Epidermal melanocyte (primary cell): Measurements from ENCODE around the gene CDK4.

ENCODE experiments used
- DNase-seq: peaks from one replicate; pipeline ENCODE4 v3.0.0; 2011; ENCODE audit warnings: low spot score; ENCODE audit not compliant: insufficient read length

The CDK4 gene

GRCh38 chr12:57739914-57740538 lies 12.1 kb downstream of the CDK4 start:
- no peak for DNase-seq

GRCh38 chr12:57739387-57739786 lies 12.7 kb downstream of the CDK4 start:
- no peak for DNase-seq

DNA sequence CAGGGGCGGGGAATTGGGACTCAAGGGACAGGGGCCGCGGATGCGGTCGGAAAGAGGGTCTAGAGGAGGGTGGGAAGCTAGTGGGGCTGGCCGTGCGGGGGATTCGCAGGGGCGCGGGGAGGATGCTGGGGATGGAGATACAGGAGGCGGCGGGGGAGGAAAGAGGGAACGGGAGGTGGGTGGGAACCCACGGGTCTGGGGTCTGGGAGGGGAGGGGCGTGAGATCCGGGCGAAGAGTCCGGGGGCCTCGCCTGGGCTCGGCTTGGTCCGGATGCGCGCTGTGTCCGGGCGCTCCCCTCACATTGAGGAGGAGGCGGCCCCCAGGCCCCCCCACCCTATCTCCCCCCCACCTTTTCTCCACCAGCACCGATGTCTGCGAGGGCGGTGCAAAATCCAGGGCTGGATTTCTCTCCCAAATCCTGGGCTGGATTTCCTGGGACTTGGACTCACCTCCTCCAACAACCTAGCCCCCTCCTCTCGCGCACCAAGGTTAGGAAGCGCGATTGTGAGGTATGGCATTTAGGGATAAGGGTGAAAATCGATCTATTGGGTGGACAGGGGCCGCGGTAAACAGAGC lies 13.4 kb downstream of the CDK4 start, which contains the start of gene AGAP2:
Gene AGAP2, minus strand, starts transcription at position 82 of the 577 bp plus-strand sequence. CDS start 496 bp downstream, outside the sequence.
- no peak for DNase-seq

DNA sequence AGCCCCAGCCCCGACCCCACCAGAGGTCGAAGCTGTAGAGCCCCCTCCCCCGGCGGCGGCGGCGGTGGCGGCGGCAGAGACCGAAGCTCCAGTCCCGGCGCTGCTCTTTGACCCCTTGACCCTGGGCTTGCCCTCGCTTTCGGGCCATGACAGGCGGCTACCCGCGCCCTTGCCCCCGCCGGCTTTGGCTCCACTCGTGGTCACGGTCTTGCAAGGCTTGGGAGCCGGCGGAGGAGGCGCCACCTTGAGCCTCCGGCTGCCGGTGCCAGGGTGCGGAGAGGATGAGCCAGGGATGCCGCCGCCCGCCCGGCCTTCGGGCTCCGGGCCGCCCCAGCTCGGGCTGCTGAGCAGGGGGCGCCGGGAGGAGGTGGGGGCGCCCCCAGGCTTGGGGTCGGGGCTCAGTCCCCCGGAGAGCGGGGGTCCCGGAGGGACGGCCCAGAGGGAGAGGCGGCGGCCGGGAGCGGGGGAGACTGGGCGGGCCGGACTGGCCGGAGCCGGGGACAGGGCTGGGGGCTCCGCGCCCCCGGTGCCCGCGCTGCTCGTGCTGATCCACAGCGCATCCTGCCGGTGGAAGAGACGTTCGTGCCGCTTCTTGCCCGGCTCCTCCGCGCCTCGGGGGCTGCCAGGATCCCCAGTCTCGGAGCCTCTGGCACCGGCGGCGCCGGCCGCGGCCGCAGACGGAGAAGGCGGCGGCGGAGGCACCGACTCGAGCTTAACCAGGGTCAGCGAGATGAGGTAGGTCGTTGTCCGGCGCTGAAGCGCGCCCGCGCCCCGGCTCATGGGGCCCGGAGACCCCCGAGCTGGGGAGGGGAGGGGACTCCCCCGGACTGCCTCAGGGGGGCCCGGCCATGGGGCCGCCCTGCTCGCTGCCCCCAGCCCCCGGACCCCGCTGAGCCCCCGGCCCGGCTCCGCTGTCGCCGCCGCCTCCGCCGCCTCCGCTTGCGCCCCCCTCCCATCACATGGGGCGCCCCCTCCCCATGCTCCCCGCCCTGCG lies 14.3 kb downstream of the CDK4 start:
- DNase-seq, result no peak

GRCh38 chr12:57736741-57737466 lies 15.2 kb downstream of the CDK4 start:
- DNase-seq, result no peak

DNA sequence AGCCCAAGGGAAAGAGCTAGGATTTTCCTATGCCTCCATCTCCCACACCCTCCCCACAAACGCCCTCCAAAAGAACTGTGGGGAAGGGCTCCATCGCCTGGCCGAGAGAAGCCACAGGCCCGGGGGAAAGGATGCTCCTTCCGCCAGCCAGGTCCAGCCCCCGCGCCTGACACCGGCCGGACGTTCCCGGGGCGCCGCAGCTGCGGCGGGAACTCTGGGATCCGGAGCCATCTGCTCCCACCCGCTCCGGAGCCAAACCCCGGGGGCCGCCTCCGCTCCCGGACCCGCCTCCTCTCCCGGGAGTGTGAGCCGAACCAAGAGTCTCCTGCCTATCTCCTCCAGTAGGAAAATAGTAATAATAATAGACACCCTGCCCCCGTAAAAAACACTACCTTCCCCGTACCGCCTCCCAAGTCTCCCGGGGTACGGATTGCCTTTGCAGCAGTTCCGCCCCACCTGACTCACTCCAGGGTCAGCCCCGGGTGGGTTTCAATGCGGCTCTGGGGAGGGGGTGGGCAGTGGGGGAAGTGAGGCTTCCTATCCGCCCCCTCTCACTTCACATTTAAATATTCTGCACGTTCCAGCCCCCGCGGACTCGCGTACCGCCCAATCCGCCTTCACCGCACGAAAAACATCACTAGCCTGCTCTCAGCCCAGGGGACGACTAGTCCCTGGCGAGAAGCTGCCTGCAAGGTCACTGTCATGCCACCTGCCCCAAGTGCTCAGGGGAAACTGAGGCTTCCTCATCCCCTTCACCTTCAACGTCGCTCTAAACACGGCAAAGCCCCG lies 16.0 kb downstream of the CDK4 start:
- DNase-seq, result no peak

GRCh38 chr12:57735198-57735855 lies 16.8 kb downstream of the CDK4 start:
- DNase-seq, result no peak

GRCh38 chr12:57734591-57734990 lies 17.5 kb downstream of the CDK4 start:
- DNase-seq, result no peak

DNA sequence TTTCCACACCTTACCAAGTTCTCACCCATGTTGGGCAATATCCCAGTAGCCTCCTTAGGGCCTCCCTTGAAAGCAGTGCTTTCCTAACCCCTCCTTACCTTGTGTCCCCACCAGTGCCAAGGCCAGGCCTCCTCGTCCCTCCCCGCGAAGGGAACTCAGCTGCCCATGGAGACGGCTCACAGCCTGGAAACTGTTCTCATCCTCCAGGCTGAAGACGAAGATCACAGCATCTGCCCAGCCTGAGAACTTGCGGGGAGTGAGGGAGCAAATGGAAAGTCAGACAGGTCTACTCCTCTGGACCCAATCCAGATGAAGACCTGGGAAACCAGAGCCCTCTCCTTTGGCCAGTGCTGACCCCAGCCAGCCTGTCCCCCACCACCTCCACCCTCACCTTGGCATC lies 18.2 kb downstream of the CDK4 start:
- no peak for DNase-seq

- DNase-seq, result no peak
These were observed 19.1 kb downstream of the CDK4 start for GRCh38 chr12:57732726-57733593.

GRCh38 chr12:57732270-57732669 lies 19.8 kb downstream of the CDK4 start:
- no peak for DNase-seq

DNA sequence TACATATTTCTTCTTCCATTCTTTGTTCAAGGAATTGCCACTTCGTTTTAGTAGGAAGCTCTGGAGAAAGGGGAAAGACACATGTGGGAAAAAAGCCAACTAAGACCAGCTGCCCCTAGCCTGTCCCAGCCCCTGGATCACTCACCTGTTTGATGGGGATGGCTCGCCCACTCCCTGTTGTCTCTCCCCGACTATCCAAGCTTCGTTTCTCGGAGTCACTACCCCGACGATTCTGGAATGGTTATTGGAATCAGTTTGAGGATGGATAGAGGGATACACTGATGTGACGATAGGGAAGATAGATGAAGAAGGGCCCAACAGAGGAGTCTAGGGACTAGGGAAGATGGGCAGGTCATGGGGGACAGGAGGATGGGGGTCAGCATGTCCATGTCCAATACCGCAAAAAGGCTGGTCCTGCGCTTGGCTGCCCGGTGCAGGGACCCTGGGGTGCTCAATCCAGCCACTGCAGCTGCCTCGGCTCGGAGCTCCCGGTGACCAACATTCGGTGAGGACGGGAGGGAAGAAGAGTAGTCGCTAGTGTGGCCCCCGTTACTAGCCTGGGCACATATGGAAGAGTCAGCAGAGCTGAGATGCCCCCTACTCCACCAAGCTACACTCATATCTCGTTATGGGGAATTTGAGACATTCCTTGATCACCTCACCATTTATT lies 20.6 kb downstream of the CDK4 start:
- no peak for DNase-seq

GRCh38 chr12:57730336-57731067 lies 21.6 kb downstream of the CDK4 start:
- no peak for DNase-seq

DNA sequence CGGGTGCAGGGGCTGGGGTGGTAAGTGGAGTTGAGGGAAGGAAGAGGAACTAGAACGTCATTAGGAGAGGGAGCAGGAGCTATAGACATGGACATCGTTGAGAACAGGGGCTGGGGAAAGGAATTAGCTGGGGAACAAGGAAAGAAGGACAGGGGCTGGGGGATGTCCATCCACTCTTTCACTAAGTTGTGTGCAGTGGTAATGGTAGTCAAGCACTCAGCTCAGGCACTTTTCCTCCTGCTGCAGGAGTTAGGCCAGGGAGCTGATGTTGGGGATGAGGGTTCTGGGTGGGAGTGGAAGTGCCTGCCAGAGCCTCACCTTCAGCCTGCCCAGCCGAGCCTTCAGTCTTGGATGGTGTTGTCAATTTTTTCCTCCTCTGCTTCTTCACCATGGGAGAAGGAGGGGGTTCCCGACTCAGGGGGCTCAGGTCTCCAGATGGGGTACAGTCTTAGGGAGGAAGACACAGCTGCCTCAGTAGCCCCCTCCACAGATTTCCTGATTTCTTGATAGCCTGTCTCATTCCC lies 22.7 kb downstream of the CDK4 start:
- no peak for DNase-seq

DNA sequence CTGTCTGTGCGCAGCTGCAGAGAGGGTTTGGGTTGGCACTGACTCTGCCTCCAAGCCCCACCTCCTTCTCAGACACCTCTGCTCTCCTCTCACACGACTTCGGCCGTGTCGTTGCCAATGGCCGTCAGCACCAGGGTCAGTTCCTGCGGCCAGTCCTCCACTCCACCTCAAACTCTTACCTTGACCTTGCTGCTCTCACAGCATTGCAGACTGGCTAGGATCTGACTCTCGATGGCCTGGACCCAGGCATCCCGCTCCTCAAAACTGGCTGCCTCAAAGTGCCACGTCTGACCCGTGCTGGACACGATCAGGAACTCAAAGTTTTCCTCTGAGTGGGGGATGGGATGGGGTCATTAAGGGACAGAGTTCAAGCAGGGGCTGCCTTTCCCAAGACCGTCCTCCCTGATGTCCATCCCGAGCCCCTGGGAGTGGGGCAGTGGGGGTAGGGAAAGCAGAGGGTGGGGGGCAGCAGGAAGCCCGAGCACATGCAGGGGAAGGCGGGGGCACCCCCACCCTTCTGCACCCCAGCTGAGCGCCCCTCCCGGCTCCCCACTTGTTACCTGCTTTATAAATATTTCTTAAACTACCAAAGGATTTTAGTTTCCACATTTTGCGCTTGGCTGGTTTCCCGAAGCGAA lies 24.2 kb downstream of the CDK4 start:
- no peak for DNase-seq

GRCh38 chr12:57726884-57727757 lies 25.0 kb downstream of the CDK4 start:
- DNase-seq, result no peak
